ENCODE results near the gene ADAMTS6.

GRCh38 chr5:65327582-65327981, 154.1 kb downstream of the ADAMTS6 start:
- TF ChIP-seq POLR2AphosphoS5 (IDR thresholded peaks at IDR 0.05; ENCODE audit: low read depth, low read length), result no peak
- TF ChIP-seq TAF1 (IDR thresholded peaks at IDR 0.05; ENCODE audit: low read depth, low read length), result no peak

Data from GM12891 (cell line).